CMK (cell line): Measurements from ENCODE around the gene CDR2L.
A peak's percentile ranks its signal among the peaks of the same experiment; 100 is the strongest.
"Not testable (repeated sequence)": the region's sequence is repeated elsewhere in the genome, so short reads cannot be mapped to it uniquely, and the experiment has no call there.

Experiments
- DNase-seq: peaks from one replicate; pipeline ENCODE4 v3.0.0-alpha.2; 2010; ENCODE audit warnings: low read depth

CDR2L gene

GRCh38 chr17:75044716-75045115, 57.3 kb downstream of the CDR2L start:
- no peak for DNase-seq

DNA sequence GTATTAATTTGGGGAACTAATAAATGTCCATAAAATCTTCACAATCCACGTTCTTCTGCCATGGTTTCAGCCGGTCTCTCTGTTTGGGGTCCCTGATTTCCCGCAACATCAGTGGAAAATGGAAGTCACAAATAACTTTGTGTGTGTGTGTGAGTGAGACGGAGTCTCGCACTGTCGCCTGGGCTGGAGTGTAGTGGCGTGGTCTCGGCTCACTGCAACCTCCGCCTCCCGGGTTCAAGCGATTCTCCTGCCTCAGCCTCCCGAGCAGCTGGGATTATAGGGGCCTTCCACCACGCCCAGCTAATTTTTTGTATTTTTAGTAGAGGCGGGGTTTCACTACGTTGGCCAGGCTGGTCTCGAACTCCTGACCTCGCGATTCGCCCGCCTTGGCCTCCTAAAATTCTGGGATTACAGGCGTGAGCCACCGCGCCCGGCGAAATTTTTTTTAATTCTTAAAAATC, 58.5 kb downstream of the CDR2L start:
- not testable (repeated sequence) for DNase-seq

DNA sequence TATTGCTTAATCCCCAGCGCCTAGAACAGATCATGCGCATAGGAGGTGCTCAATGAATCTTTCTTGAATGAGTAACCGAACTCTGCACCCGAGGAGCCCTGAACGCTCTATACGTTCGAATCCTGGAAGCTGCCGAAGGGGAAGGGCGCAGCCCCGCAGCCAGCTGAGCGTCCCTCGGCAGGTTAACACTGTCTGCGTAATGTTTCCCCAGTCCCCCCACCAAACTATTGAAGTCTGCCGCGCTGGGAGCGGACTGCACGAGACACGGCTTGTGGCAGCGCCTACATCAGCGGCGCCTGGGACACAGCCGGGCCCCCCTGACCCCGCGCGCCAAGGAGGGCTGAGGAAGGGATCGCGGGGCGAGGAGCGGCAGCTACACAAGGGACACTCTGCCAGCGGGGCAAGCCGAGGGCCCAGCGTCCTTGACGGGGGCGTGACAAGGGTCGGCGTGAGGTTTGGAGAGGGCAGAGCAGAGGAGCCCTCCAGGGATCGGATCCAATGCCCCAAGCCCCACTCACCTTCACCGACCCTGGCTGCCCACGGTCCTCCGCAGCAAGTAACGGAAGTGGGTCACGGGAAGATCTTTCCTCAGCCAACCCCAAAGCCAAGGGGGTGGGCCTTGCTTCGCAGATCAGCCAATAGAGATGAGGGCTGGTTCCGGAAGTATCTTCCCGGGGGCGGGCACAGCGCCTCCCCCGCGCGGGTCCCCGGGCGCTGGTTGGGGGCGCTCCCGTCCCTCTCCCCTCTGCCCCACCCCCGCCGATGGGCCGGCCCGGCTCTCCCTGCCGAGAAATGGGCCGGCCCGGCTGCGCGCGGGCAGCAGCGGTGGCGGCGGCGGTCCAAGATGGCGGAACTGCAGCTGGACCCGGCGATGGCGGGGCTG, 59.2 kb downstream of the CDR2L start, which contains the start of the genes ATP5PD and KCTD2:
TSS of gene ATP5PD (minus strand) at position 563 of the 883 bp plus-strand sequence. CDS start 4,319 bp downstream, outside the sequence.
TSS of gene KCTD2 (plus strand) at position 819 of the 883 bp plus-strand sequence. CDS start at position 845, 26 bp downstream.
- peak; percentile 92 for DNase-seq

DNA sequence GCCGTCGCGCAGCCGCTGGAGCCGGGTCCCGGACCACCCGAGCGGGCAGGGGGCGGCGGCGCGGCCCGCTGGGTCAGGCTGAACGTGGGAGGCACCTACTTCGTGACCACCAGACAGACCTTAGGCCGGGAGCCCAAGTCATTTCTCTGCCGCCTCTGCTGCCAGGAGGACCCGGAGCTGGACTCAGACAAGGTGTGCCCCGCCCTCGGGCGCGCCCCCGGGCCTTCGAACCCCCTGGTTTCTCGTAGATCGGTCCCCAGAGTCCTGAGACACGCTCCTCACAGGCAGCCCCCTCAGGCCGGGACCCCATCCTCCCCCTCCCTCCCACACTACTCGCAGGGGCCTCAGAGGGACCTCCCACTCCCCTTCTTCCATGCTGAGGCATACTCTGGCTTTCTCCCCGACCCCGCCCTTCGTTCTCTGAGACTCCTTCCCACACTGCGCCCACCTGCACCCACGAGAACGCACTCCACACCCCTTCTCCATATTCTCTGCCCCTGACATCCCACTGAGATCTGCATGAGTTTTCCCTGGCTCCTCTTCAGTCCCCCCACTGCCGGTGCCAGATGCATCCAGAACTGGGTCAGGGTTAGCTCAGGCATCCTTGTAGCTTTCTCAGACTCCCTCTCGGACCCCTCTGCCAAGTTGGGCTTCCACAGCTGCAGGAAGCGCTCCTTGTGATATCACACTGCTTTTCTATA, 60.1 kb downstream of the CDR2L start:
- no peak for DNase-seq

GRCh38 chr17:75048249-75048878, 60.9 kb downstream of the CDR2L start:
- no peak for DNase-seq

DNA sequence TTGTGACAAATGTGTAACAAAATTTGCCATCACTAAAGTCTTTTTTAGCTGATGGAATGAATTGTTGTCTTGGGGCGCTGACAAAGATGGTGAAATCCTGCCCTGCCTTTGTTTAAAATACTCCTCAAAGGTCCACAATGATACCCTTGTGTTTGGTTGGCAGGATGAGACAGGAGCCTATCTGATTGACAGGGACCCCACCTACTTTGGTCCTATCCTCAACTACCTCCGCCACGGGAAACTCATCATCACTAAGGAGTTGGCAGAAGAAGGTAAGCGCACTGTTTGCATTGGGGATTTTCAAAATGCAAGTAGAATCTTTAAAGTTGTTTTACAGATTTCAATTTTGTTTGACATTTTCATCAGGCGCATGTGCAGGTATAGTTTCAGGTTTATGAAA, 61.6 kb downstream of the CDR2L start:
- DNase-seq = no peak

DNA sequence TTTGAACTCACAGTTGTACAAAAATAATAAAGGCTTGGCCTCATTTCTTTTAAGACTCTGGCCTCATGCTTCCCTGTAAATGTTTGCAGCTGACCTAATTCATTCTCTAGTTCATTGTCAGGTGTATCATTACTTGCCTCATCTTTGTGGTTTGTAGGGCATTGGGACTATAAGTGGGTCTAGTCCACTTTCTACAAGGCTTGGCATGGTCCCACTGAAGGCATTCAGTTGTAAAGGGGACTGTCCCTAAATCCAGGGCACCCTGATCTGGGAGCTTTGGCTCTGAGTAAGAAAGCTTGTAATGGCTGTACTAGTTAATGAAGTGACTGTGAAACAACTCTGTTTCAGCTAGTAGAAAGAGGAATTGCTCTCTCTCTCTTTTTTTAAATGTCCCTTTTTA, 62.3 kb downstream of the CDR2L start:
- DNase-seq = no peak

- no peak for DNase-seq
These were observed 64.5 kb downstream of the CDR2L start for GRCh38 chr17:75051941-75052340.
